HG03442 (cell line): ENCODE measurements around the gene STXBP1.

Source experiments
- ATAC-seq: cut with Tn5 transposase; IDR thresholded peaks from one replicate; pipeline ENCODE4 v1.9.1; 2021; ENCODE audit warnings: mild to moderate bottlenecking, moderate library complexity; ENCODE audit not compliant: unreplicated experiment

The STXBP1 gene

GRCh38 chr9:127686461-127687393 is 74.7 kb downstream of the STXBP1 start:
- no peak for ATAC-seq

- no peak for ATAC-seq
Measured at GRCh38 chr9:127689329-127690000, 77.4 kb downstream of the STXBP1 start.

DNA sequence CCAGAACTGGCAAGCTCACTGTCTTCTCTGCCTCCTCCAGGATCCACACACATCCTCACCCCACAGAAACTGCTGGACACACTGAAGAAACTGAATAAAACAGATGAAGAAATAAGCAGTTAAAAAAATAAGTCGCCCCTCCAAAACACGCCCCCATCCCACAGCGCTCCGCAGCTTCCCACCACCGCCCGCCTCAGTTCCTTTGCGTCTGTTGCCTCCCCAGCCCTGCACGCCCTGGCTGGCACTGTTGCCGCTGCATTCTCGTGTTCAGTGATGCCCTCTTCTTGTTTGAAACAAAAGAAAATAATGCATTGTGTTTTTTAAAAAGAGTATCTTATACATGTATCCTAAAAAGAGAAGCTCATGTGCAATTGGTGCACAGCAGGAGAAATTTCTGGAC is 78.7 kb downstream of the STXBP1 start:
- ATAC-seq: no peak

- ATAC-seq: no peak
Measured at GRCh38 chr9:127692071-127692470, 80.0 kb downstream of the STXBP1 start.

GRCh38 chr9:127693143-127693542 is 81.1 kb downstream of the STXBP1 start:
- no peak for ATAC-seq

GRCh38 chr9:127693697-127694096 is 81.6 kb downstream of the STXBP1 start:
- ATAC-seq: no peak

DNA sequence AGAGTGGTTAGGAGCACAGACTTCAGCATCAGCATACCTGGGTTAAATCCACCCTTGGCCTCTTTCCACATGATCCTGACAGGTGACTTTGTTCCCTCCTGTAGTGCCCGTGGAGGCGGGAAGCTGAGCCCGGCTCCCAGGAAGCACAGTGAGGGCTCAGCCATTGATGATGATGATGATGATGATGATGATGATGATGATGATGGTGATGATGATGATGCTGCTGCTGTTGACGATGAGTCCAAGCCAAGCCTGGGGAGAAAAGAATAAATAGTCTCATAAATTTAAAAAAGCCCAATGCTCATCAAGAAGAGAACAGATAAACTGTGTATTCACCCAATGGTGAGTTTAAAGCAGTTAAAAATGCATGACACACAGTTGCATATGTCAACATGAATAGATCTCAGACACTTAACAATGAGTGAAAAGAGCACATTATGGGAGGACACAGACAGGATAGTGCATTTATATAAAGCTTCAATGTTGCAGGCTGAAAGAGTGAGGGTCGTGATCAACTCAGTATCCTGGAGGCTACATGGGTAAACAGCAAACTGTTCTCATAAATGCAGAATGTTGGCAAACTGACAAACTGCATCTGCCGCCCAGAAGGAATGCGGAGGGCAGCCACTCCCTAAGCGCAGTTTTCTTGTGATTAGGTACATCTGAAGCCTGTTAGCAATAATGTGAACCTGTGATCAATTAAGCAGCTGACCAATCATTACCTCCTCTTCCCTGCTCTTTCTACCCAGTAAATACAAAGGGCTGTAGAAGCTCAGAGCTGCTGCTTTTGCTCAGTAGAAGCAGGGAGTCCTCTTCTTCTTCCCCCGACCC is 83.0 kb downstream of the STXBP1 start:
- ATAC-seq: no peak

- ATAC-seq: no peak
Measured at GRCh38 chr9:127697575-127697974, 85.5 kb downstream of the STXBP1 start.

DNA sequence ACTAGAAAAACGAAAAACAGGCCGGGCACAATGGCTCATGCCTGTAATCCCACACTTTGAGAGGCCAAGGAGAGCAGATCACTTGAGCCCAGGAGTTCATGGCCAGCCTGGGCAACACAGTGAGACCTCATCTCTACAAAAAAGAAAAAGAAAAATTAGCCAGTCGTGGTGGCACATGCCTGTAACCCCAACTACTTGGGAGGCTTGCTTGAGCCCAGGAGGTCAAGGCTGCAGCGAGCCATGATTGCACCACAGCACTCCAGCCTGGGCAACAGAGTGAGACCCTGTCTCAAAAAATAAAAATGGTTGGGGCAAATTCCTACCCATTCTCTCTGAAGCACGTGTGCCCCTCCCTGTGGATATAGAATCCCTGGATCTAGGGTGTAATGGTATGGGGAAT is 86.3 kb downstream of the STXBP1 start:
- no peak for ATAC-seq

DNA sequence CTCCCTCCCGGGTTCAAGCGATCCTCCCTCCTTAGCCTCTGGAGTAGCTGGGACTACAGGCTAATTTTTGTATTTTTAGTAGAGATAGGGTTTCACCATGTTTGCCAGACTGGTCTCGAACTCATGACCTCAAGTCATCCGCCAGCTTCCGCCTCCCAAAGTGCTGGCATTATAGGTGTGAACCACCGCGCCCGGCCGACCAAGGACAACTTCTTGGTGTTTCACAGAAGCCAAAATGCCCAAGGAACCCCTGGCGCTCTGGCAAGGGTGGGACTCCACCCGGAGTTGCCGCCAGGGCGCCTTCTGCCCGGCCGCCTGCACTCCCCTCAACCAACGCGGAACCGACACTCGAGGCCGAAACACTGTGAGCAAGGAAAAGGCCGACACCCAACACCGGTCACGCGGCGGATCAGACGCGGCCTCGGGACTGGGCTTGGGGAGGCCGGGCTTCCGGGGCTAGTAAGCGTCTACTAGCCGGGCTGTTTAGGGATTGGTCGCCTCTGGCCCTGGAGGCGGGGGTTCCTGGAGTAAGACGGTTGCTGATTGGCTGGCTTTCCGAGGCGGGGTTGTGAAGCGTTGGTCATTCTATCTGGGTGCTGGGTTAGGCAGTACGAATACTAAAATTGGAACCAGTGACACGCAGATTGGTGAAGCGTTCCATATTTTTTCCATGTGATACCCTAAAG is 87.1 kb downstream of the STXBP1 start:
- peak; percentile 72 for ATAC-seq

DNA sequence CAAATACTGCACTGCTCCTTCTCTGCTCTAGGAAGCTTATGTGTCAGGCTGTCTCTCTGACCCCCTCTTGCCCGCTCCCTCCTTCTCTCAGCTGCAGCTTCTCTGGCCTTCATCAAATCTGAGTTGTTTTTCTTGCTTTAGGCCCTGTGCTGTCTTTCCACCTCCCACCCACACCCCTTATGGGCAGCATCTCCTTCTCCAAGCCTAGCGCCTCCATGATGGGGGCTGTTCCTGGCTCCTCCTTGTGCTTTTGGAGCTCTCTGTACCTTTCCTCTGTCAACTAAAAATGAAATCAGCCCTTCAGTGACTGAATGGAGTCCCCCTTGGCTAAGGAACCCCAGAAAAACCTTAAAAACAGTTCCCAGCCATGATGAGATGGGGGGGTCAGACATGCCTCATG is 88.1 kb downstream of the STXBP1 start:
- ATAC-seq: no peak

DNA sequence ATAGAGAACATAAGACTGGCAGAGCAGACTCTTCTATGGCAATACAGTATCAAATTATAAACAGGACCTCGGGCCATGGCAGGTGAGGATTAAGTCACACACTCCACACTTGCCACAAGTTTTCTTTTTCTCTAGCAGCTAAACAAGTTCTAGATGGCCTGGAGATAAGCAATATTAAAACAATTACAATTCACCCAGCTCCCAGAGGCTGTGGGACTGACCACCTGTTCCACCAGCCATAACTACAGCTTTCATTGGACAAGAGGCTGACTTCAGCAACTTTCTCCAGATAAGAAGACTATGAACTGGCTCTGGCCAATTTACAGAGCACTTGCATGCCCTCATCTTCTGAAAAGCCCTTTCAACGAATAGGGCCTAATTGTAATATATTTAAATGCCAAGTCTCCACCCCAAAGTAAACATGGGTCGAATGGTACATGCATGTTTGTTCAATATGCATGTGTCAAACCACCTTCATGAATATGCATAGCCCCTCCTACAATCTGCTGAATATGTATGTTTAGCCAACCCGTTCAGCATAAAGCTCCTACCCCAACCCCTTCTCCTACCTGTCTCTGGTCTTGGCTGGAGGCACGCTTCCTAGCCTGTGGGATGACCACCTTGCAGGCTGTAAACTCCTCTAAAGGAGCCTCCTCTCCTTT is 88.6 kb downstream of the STXBP1 start:
- ATAC-seq: no peak

GRCh38 chr9:127703289-127703946 is 91.3 kb downstream of the STXBP1 start:
- ATAC-seq: no peak

DNA sequence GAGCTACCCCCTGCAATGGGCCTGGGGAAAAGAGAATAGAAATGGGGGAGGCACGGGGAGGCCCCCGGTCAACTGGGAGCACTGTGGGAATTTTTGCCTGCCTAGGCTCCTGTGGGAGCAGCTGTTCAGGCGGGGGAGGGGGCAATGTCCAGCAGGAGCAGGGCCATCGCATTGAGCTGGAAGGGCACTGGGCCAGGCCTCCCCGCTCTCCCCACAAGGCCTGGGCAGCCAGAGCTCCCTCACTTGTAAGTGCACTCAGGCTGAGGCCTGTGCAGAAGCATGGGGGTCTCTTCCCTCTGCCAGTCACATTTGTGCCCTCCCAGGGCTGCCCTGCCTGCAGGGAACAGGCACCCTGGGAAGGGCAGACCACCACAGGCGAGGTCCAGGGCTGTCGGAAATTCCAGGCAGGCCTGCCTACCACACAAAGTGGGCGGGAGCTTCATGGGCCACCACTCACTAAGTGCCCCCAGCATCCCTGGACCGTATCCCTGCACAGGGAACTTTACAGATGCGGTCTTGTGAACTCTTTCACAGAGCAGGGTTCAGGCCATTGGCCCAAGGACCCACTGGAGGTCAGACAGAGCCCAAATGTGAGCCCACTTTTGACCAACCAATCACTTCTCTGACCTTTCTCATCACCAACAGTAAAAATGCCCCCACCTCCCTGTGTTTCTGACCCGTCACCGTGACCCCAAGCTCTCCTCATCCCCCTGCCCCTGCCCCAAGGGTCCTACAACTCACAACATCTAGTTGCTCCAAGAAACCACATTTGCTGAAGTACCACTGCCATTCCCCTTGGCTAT is 93.7 kb downstream of the STXBP1 start:
- no peak for ATAC-seq

DNA sequence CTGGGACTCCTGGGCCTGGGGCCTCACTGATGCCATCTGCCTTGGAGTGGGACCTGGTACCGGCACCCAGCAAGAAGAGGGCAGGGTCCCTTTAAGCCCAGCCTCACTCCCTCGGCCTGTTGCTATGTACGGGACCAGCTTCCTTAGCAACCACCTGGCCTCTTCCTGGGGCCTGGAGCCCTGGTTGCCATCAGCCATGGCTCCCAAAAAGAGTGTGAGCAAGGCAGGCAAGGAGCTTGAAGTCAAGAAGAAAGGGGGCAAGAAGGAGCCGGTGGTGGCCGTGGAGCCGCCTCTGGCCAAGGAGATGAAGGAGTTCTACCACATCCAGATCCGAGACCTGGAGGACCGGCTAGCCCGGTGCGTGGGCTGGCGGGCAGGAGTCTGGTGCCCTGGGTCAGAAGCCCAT is 94.8 kb downstream of the STXBP1 start, which contains the start of gene CFAP157:
TSS of gene CFAP157 (plus strand) at position 153 of the 406 bp plus-strand sequence. CDS start at position 197, 44 bp downstream.
- ATAC-seq: no peak

- no peak for ATAC-seq
Measured at GRCh38 chr9:127707766-127708165, 95.7 kb downstream of the STXBP1 start.

GRCh38 chr9:127708952-127709587 is 97.0 kb downstream of the STXBP1 start:
- no peak for ATAC-seq

GRCh38 chr9:127710204-127710783 is 98.2 kb downstream of the STXBP1 start:
- no peak for ATAC-seq
